GM12865 (cell line): ENCODE measurements around the gene KCTD21.

Source experiments
- DNase-seq: peaks from one replicate; pipeline ENCODE4 v3.0.0; 2010; ENCODE audit warnings: low read depth
- H3K4me3 ChIP-seq: 2 replicates; pipeline ENCODE4 v1.5.1; 2011; ENCODE audit warnings: mild to moderate bottlenecking, low read depth, low read length, control low read depth
- CTCF ChIP-seq: IDR thresholded peaks from 2 replicates; pipeline ENCODE4 v1.5.1; 2011; ENCODE audit warnings: low read length, control low read depth, low read depth, inconsistent platforms; ENCODE audit not compliant: insufficient read depth; ENCODE audit errors: missing control alignments

Gene KCTD21

GRCh38 chr11:78139422-78140391 is 48.7 kb downstream of the KCTD21 start, which contains the start of gene ALG8:
TSS of gene ALG8 (minus strand) at chr11:78139626. CDS start at chr11:78139588, 38 bp downstream.
- peak; percentile 98 for DNase-seq
- H3K4me3 ChIP-seq, result peak within 1 kb of the TSS; percentile 76
- TF ChIP-seq CTCF, result no peak

- DNase-seq, result peak; percentile 64
- TF ChIP-seq CTCF, result peak; percentile 13
- H3K4me3 ChIP-seq, result peak overlapping the region; percentile 76
These were observed 49.6 kb downstream of the KCTD21 start for GRCh38 chr11:78138694-78139421.

- H3K4me3 ChIP-seq, result peak overlapping the region; percentile 76
- DNase-seq, result no peak
- TF ChIP-seq CTCF, result no peak
These were observed 50.1 kb downstream of the KCTD21 start for GRCh38 chr11:78138291-78138690.

GRCh38 chr11:78132475-78132874 is 56.0 kb downstream of the KCTD21 start:
- DNase-seq, result no peak
- no peak for TF ChIP-seq CTCF
- no peak overlapping the region for H3K4me3 ChIP-seq

- no peak for DNase-seq
- TF ChIP-seq CTCF, result no peak
- no peak overlapping the region for H3K4me3 ChIP-seq
These were observed 56.5 kb downstream of the KCTD21 start for GRCh38 chr11:78131956-78132355.

- no peak overlapping the region for H3K4me3 ChIP-seq
- TF ChIP-seq CTCF, result no peak
- DNase-seq, result no peak
These were observed 61.0 kb downstream of the KCTD21 start for GRCh38 chr11:78127403-78127802.
